ENCODE measurements around the gene TPM3. TPM values are rescaled to one million over a fixed set of nuclear protein-coding genes. Genes with fewer than 3 reads are reported as not detected.

Gene TPM3
- 240 and 554 TPM in 2 replicates for total RNA-seq

GRCh38 chr1:154191990-154192461, at the start of gene TPM3:
Gene TPM3, minus strand, starts transcription at chr1:154192100. Its CDS starts 82 bp downstream, at chr1:154192018.

GRCh38 chr1:154220071-154220969, 28.4 kb upstream of the TPM3 start, which contains the start of gene UBAP2L:
Gene UBAP2L, plus strand, starts transcription at chr1:154220955. Its CDS starts 4,169 bp downstream, at chr1:154225124.

DNA sequence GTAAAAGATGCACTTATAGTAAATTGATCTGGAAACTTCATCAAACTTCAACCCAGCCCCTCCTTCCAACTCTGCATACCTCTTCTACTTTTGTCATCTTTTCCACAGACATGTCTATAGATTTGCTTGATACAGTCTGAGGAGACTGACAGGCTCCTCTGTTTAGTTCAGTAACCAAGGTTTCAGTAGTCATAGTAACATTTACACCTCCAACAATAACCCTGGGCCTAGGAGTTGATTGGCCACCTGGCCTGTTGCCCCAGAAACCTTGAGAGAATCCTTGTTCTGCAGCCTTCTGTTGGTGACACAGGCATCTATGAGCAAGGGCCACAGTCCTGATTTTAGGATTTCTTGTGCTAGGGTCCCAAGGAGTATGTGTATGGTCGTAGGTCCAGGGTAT, 14.3 kb upstream of the TPM3 start, which contains the start of gene CFAP141:
TSS of gene CFAP141 (minus strand) at position 138 of the 400 bp plus-strand sequence. CDS start at position 112, 26 bp downstream.

DNA sequence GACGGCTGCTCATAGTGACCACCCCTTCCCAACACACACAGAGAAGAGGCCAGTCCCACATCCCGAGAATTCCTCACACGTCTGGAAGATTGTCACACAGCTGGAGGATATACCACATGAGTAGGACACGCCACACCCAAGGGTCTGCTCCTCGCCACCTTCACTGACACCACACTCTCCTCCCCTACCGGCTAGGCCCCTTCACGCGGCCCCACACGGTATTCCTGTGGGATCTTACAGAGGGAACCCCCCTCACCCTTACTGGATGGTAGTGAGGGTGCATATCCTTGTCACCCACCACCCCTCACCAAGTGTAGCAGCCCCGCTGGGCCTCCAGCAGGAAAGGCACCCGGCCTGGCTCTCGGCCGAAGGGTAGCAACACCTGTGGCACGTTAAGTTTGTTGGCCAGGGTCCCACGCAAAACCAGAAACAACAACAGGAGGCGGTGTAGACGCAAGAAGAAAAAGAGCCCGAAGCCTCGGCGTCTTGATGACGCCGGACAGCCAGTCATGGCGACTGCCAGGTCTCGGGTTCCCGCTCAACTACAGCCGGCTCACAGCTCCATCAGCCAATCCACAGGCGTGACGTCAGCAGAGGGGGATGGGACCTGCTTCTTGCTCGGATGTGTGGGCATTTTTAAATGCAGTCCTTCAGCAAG, 37.2 kb downstream of the TPM3 start, which contains the start of gene NUP210L:
TSS of gene NUP210L (minus strand) at position 540 of the 658 bp plus-strand sequence.

Other genes starting within 250 kb of the TPM3 start
- 18.7 and 28.3 TPM in 2 replicates for gene DENND4B, start 245.4 kb downstream of the TPM3 start, total RNA-seq
- gene CRTC2, start 233.5 kb downstream of the TPM3 start, total RNA-seq = 8.5 and 19.4 TPM in 2 replicates
- gene SLC39A1, start 228.6 kb downstream of the TPM3 start, total RNA-seq = 115 and 153 TPM in 2 replicates
- 10.2 and 29.1 TPM in 2 replicates for gene CREB3L4, start 224.2 kb downstream of the TPM3 start, total RNA-seq
- gene JTB, start 214.4 kb downstream of the TPM3 start, total RNA-seq = 249 and 263 TPM in 2 replicates
- 52.4 and 103 TPM in 2 replicates for gene RAB13, start 205.8 kb downstream of the TPM3 start, total RNA-seq
- gene RPS27, start 201.3 kb downstream of the TPM3 start, total RNA-seq = 2,589 and 3,794 TPM in 2 replicates
- not detected in 2 replicates for gene NUP210L, start 37.0 kb downstream of the TPM3 start, total RNA-seq
- not detected in 2 replicates for gene CFAP141, start 14.2 kb upstream of the TPM3 start, total RNA-seq
- 58.4 and 63.2 TPM in 2 replicates for gene UBAP2L, start 28.9 kb upstream of the TPM3 start, total RNA-seq
- 58.5 and 156 TPM in 2 replicates for gene HAX1, start 80.5 kb upstream of the TPM3 start, total RNA-seq
- under 0.01 TPM in 1 of 2 replicates, not detected in the other for gene AQP10, start 129.0 kb upstream of the TPM3 start, total RNA-seq
- gene ATP8B2, start 133.4 kb upstream of the TPM3 start, total RNA-seq = 62.4 and 64.0 TPM in 2 replicates
- gene IL6R, start 213.2 kb upstream of the TPM3 start, total RNA-seq = 1.3 and 12.2 TPM in 2 replicates

All from epithelial cell of alveolus of lung (primary cell).